IMR-90 (cell line): Measurements from ENCODE around the gene DAGLA. TPM values are rescaled to one million over a fixed set of nuclear protein-coding genes. Genes with fewer than 3 reads are reported as not detected.
A peak's percentile ranks its signal among the peaks of the same experiment; 100 is the strongest.

Experiments used
- ATAC-seq: fragments of 200-7000 bp; cut with Tn5 transposase; 2 replicates; pipeline ENCODE4 v1.9.1; 2020; ENCODE audit warnings: low read depth, mild to moderate bottlenecking, moderate library complexity
- BruUV-seq: library from RNA; stranded (reverse); fragments of 400-500 nt; replicated peaks from 2 replicates; lab custom pipeline; 2021; lab: Mats Ljungman, UMichigan
- CTCF ChIA-PET: fragments of 300-600 bp; formaldehyde crosslinking; extraction: SDS; loops from one replicate; lab custom pipeline; 2021; ENCODE audit warnings: antibody characterized with exemption; lab: Yijun Ruan, JAX
- POLR2A ChIA-PET: fragments of 300-600 bp; sonication (Branson Sonifier 250); formaldehyde crosslinking; loops from one replicate; lab custom pipeline; 2022; ENCODE audit warnings: antibody characterized with exemption; ENCODE audit not compliant: unreplicated experiment; lab: Charles Lee
- DNase-seq: peaks from one replicate; pipeline ENCODE4 v3.0.0; 2013
- H2AFZ ChIP-seq: replicated peaks from 2 replicates; pipeline ENCODE3; 2013; ENCODE audit warnings: low read length, mild to moderate bottlenecking; ENCODE audit not compliant: poor library complexity
- H2AK5ac ChIP-seq: 2 replicates; pipeline ENCODE4 v1.6.1; 2013; ENCODE audit warnings: low read depth, low read length, inconsistent platforms
- H2AK9ac ChIP-seq: replicated peaks from 2 replicates; pipeline ENCODE3; 2013; ENCODE audit warnings: mild to moderate bottlenecking, low read depth, low read length, moderate library complexity; ENCODE audit not compliant: poor library complexity
- H2BK120ac ChIP-seq: 2 replicates; pipeline ENCODE4 v1.6.1; 2013; ENCODE audit warnings: low read depth, low read length, inconsistent platforms
- H2BK15ac ChIP-seq: 3 replicates; pipeline ENCODE4 v1.6.1; 2013; ENCODE audit warnings: low read depth, low read length, inconsistent platforms
- H2BK20ac ChIP-seq: 2 replicates; pipeline ENCODE4 v1.6.1; 2013; ENCODE audit warnings: low read depth, mild to moderate bottlenecking, inconsistent platforms, low read length, moderate library complexity
- H2BK5ac ChIP-seq: 2 replicates; pipeline ENCODE4 v1.6.1; 2013; ENCODE audit warnings: mild to moderate bottlenecking, low read depth, low read length, inconsistent platforms; ENCODE audit not compliant: poor library complexity, severe bottlenecking
- H3K14ac ChIP-seq: replicated peaks from 2 replicates; pipeline ENCODE4 v1.6.1; 2013; ENCODE audit warnings: low read depth, low read length, inconsistent platforms
- H3K18ac ChIP-seq: 2 replicates; pipeline ENCODE4 v1.6.1; 2013; ENCODE audit warnings: low read depth, low read length, control low read depth
- H3K23ac ChIP-seq: 2 replicates; pipeline ENCODE4 v1.6.1; 2013; ENCODE audit warnings: low read depth, low read length, inconsistent platforms
- H3K27ac ChIP-seq: 2 replicates; pipeline ENCODE4 v1.5.1; 2013; ENCODE audit warnings: mild to moderate bottlenecking, control low read depth, low read length; ENCODE audit not compliant: insufficient read depth
- H3K27me3 ChIP-seq: 2 replicates; pipeline ENCODE4 v1.6.1; 2013; ENCODE audit warnings: low read length; ENCODE audit not compliant: control insufficient read depth, insufficient read depth
- H3K36me3 ChIP-seq: 2 replicates; pipeline ENCODE4 v1.6.1; 2013; ENCODE audit warnings: low read length, mixed read lengths; ENCODE audit not compliant: control insufficient read depth, insufficient read depth
- H3K4ac ChIP-seq: 2 replicates; pipeline ENCODE4 v1.6.1; 2013; ENCODE audit warnings: low read depth, low read length, inconsistent platforms
- H3K4me1 ChIP-seq: 2 replicates; pipeline ENCODE4 v1.6.1; 2013; ENCODE audit warnings: low read length, mixed read lengths; ENCODE audit not compliant: control insufficient read depth, insufficient read depth
- H3K4me2 ChIP-seq: 2 replicates; pipeline ENCODE4 v1.6.1; 2013; ENCODE audit warnings: low read depth, mild to moderate bottlenecking, control low read depth, low read length, moderate library complexity
- H3K4me3 ChIP-seq: 2 replicates; pipeline ENCODE4 v1.5.1; 2013; ENCODE audit warnings: low read depth, mild to moderate bottlenecking, control low read depth, low read length, moderate library complexity; ENCODE audit not compliant: insufficient read depth
- H3K56ac ChIP-seq: 2 replicates; pipeline ENCODE4 v1.6.1; 2013; ENCODE audit warnings: low read length, inconsistent platforms; ENCODE audit not compliant: insufficient read depth; ENCODE audit errors: extremely low read depth
- H3K79me1 ChIP-seq, 2 experiments: 2 replicates each; pipeline ENCODE4 v1.6.1; 2013; ENCODE audit warnings: low read length in 2 of 2, inconsistent platforms in 1 of 2, low read depth in 1 of 2
- H3K9ac ChIP-seq: 2 replicates; pipeline ENCODE4 v1.6.1; 2013; ENCODE audit warnings: low read depth, low read length, control low read depth
- H3K9me1 ChIP-seq: 2 replicates; pipeline ENCODE4 v1.6.1; 2013; ENCODE audit warnings: low read length, inconsistent platforms; ENCODE audit not compliant: insufficient read depth
- H3K9me3 ChIP-seq: 2 replicates; pipeline ENCODE4 v1.6.1; 2013; ENCODE audit warnings: low read length; ENCODE audit not compliant: control insufficient read depth, insufficient read depth
- H4K20me1 ChIP-seq: 2 replicates; pipeline ENCODE4 v1.6.1; 2013; ENCODE audit warnings: low read length, inconsistent platforms; ENCODE audit not compliant: insufficient read depth
- H4K5ac ChIP-seq: 2 replicates; pipeline ENCODE4 v1.6.1; 2013; ENCODE audit warnings: mild to moderate bottlenecking, low read depth, low read length, control low read depth
- H4K8ac ChIP-seq, 2 experiments: 2 replicates each; pipeline ENCODE4 v1.6.1; 2013; ENCODE audit warnings: low read depth in 2 of 2, low read length in 2 of 2, control low read depth in 1 of 2, inconsistent platforms in 1 of 2
- H4K91ac ChIP-seq: 2 replicates; pipeline ENCODE4 v1.6.1; 2013; ENCODE audit warnings: low read depth, low read length, inconsistent platforms; ENCODE audit not compliant: insufficient read depth
- NFE2L2 ChIP-seq: fragments of 150-350 bp; IDR thresholded peaks from 2 replicates; pipeline ENCODE4 v1.6.1; 2016; ENCODE audit warnings: low read depth, mild to moderate bottlenecking, low read length
- SMC3 ChIP-seq: fragments of 150-350 bp; IDR thresholded peaks from 2 replicates; pipeline ENCODE4 v1.6.1; 2016; ENCODE audit warnings: low read depth, mild to moderate bottlenecking, antibody characterized with exemption, low read length, moderate library complexity
- WGBS, 2 experiments: methylation state at CpG; one replicate each; pipeline versions ENCODE4 v1.1.5 to v1.1.7; 2013; ENCODE audit warnings: missing lambda C conversion rate in 2 of 2; ENCODE audit not compliant: insufficient read length in 1 of 2; ENCODE audit errors: extremely low coverage in 2 of 2; 5-methylcytosine and 5-hydroxymethylcytosine counted together
- dilution Hi-C: fragments of 300-500 bp; cut with HindIII; formaldehyde crosslinking; loops from one replicate; pipeline ENCODE4 v1.14.3; 2018; ENCODE audit warnings: low sequenced_read_pairs; ENCODE audit not compliant: unreplicated experiment
- in situ Hi-C: fragments of 300-500 bp; cut with MboI; formaldehyde crosslinking; loops from 3 replicates; pipeline ENCODE4 v1.14.3; 2019; ENCODE audit warnings: low sequenced_read_pairs, inconsistent platforms, mixed read lengths
- intact Hi-C: fragments of 100-400 bp; cut with micrococcal nuclease; formaldehyde crosslinking; loops from 2 replicates; pipeline ENCODE4 v1.10.0; 2022
- polyA plus RNA-seq, 3 experiments: library from polyadenylated mRNA; depleted of rRNA; stranded (reverse); fragments of >200 nt; gene quantifications; 2 replicates each; pipeline ENCODE4 v1.2.3, GENCODE V29; 2012; ENCODE audit warnings: low replicate concordance in 1 of 3
- total RNA-seq: library from RNA; depleted of rRNA; stranded (reverse); fragments of >200 nt; gene quantifications from 2 replicates; pipeline ENCODE4 v1.2.3, GENCODE V29; 2012

The DAGLA gene
- total and polyA plus RNA-seq, 2 of the 4 experiments (the other 2 are of a cell fraction): 0.90 to 3.8 TPM

- in situ Hi-C loops (no loop called here), dilution Hi-C loops (no loop called here), intact Hi-C loops (no loop called here)
- Histone ChIP-seq H3K4ac (no peak overlapping the region), H4K20me1 (no peaks in the 10 kb centered on the region), H2AFZ (peak overlapping the region; percentile 3), H3K56ac (no peak overlapping the region), H2AK5ac (no peak overlapping the region), H4K5ac (no peak overlapping the region), H3K4me2 (no peak overlapping the region), H3K9me1 (no peaks in the 10 kb centered on the region), H3K79me1 (no peaks in the 10 kb centered on the region; a peak in 1 of 4 replicates), H2AK9ac (no peak overlapping the region), H3K9me3 (no peaks in the 10 kb centered on the region), H3K36me3 (no peaks in the 10 kb centered on the region), H3K4me3 (no peak overlapping the region), H4K91ac (no peak overlapping the region), H3K27ac (no peak overlapping the region), H3K9ac (no peak overlapping the region), H2BK120ac (no peak overlapping the region), H3K4me1 (peaks cover 10% of the 10 kb centered on the region), H2BK15ac (no peak overlapping the region), H2BK5ac (no peak overlapping the region), H2BK20ac (no peak overlapping the region), H3K14ac (no peak overlapping the region), H4K8ac (peak overlapping the region in 1 of 2 experiments; percentile 31; a peak in 2 of 4 replicates), H3K18ac (no peak overlapping the region), H3K27me3 (no peaks in the 10 kb centered on the region; the same call in 1 of the 2 replicates), H3K23ac (no peak overlapping the region)
- BruUV-seq: no TSS peak
- no peak for TF ChIP-seq SMC3
- no peak for TF ChIP-seq NFE2L2
- ChIA-PET POLR2A (no interaction called here), CTCF (interaction anchor here (1.0 kb wide), 1 partner anchor 18 kb away, joined by 3 read pairs; no protein-coding TSS in a partner anchor)
- WGBS, 2 experiments: 75% methylated on average over 4 of the region's 26 CpGs; no CpG with 5 or more reads in 1 of the 2 experiments
- DNase-seq (no peak), ATAC-seq (no peak)
Measured at GRCh38 chr11:61765550-61766253, 85.5 kb downstream of the DAGLA start.
